Right lobe of liver (tissue), 4 donors: ENCODE data around the gene ABCA6.

Experiments
- CTCF ChIP-seq, 4 donors: fragments of 200-600 bp in 3 of 4; fragments of 450-650 bp in 1 of 4; IDR thresholded peaks; one replicate each; pipeline versions ENCODE4 v1.5.1 to v1.8.0; 2016 to 2022; ENCODE audit warnings: antibody characterized with exemption in 4 of 4, mild to moderate bottlenecking in 2 of 4
- POLR2A ChIP-seq: fragments of 450-650 bp; IDR thresholded peaks from one replicate; pipeline ENCODE4 v1.6.1; 2017; ENCODE audit warnings: antibody characterized with exemption, mild to moderate bottlenecking
- donor health status: DM: no; HTN: no; CAD: no.
- donor health status: DM: no; HTN: no; CAD: no.
- donor health status: DM: no; HTN: yes; CAD: no.

- TF ChIP-seq CTCF (IDR thresholded peaks at IDR 0.05): no peak
- no peak for TF ChIP-seq POLR2A
These were observed 99.4 kb downstream of the ABCA6 start for GRCh38 chr17:69042308-69042707.
